Measurements from ENCODE around the gene NECTIN4. TPM values are rescaled to one million over a fixed set of nuclear protein-coding genes. Genes with fewer than 3 reads are reported as not detected.

The NECTIN4 gene
- polyA plus RNA-seq, 3 donors = 0.07 TPM; not detected in 1

DNA sequence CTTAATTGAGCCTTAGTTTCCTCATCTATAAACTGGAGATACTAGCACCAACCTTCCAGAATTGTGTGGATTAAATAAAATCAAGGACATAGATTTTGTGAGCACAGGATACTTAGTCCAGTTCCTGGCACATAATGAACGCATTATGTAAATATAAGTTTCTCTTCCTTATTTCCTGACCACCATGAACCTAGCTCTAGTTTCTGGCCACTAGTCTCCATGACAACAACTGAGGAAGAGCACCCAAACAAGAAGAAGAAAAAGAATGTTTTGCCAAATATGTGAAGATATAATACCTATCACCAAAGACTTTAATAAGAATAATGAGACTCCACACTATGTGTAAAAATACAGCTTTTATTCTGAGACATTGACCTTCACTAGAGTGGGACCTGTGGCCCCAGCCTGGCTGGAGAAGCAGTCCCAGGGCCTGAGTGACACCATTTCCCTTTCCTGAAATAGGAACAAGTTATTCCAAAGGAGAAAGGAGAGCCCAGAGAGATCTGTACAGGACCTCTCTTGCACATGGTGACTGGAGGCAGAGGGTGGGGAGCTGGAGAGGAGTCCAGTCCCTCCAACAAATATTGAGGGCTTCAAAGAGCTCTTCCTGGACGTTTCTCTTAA lies 42.6 kb downstream of the NECTIN4 start:
- H3K9me3 ChIP-seq (replicated peaks in 1 of 2; ENCODE audit: control insufficient read depth in 1 of 2, insufficient read depth in 1 of 2, low read length in 2 of 2) = no peaks in the 10 kb centered on the region
- peaks cover 60 to 73% of the 10 kb centered on the region in 2 donors for H3K36me3 Mint-ChIP-seq
- H3K4me3 ChIP-seq (replicated peaks in 1 of 3; ENCODE audit: low read depth in 2 of 3, low read length in 3 of 3) = peak overlapping the region; percentile 81 to 96 (median 95)
- intact Hi-C loops (cut with micrococcal nuclease) = loop anchor here (1.0 to 5.0 kb wide), 3 partner anchors 20 to 91 kb away; partner anchors contain the start of gene ARHGAP30 (in 1 of the 2)
- no CpG with 5 or more reads among the region's 2 CpGs for whole genome bisulfite sequencing (ENCODE audit: insufficient coverage)
- peak overlapping the region; percentile 88 to 99 for H3K27ac ChIP-seq (ENCODE audit: low read depth in 1 of 2, low read length in 2 of 2)
- peak overlapping the region; percentile 61 for H2AFZ ChIP-seq (ENCODE audit: insufficient read depth, low read depth, low read length, poor library complexity, severe bottlenecking)
- H3K9me3 Mint-ChIP-seq = no peaks in the 10 kb centered on the region
- peaks cover 71% of the 10 kb centered on the region for H3K4me1 Mint-ChIP-seq
- no peaks in the 10 kb centered on the region for H3K27me3 Mint-ChIP-seq (ENCODE audit: low read depth in 3 of 3)
- peak; percentile 78 to 91 (median 88) for DNase-seq
- H3K4me1 ChIP-seq (ENCODE audit: control insufficient read depth in 1 of 2, insufficient read depth in 2 of 2, low read length in 2 of 2) = peaks cover 50 to 70% of the 10 kb centered on the region in 2 donors
- TF ChIP-seq, protein P1, sequence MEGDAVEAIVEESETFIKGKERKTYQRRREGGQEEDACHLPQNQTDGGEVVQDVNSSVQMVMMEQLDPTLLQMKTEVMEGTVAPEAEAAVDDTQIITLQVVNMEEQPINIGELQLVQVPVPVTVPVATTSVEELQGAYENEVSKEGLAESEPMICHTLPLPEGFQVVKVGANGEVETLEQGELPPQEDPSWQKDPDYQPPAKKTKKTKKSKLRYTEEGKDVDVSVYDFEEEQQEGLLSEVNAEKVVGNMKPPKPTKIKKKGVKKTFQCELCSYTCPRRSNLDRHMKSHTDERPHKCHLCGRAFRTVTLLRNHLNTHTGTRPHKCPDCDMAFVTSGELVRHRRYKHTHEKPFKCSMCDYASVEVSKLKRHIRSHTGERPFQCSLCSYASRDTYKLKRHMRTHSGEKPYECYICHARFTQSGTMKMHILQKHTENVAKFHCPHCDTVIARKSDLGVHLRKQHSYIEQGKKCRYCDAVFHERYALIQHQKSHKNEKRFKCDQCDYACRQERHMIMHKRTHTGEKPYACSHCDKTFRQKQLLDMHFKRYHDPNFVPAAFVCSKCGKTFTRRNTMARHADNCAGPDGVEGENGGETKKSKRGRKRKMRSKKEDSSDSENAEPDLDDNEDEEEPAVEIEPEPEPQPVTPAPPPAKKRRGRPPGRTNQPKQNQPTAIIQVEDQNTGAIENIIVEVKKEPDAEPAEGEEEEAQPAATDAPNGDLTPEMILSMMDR (IDR thresholded peaks at IDR 0.05) = no peak
- H3K4me3 Mint-ChIP-seq = peak overlapping the region; percentile 99
- peaks cover 64% of the 10 kb centered on the region for H3K79me2 ChIP-seq (ENCODE audit: insufficient read depth, low read length)
- H3K36me3 ChIP-seq (replicated peaks in 1 of 2; ENCODE audit: control insufficient read depth in 1 of 2, insufficient read depth in 2 of 2, low read length in 2 of 2) = peaks cover 57 to 65% of the 10 kb centered on the region in 2 donors
- H3K4me2 ChIP-seq (replicated peaks; ENCODE audit: extremely low read depth, low read length, poor library complexity, severe bottlenecking) = peak overlapping the region; percentile 96
- H3K27ac Mint-ChIP-seq = peak overlapping the region; percentile 99 to 100 (median 100)
- H3K27me3 ChIP-seq (ENCODE audit: control insufficient read depth in 2 of 2, insufficient read depth in 2 of 2, low read length in 2 of 2) = no peaks in the 10 kb centered on the region
- peaks cover 45% of the 10 kb centered on the region for H4K20me1 ChIP-seq (ENCODE audit: insufficient read depth, low read length)
- H3K9ac ChIP-seq (ENCODE audit: insufficient read depth, low read length, poor library complexity, severe bottlenecking) = peak overlapping the region; percentile 84

DNA sequence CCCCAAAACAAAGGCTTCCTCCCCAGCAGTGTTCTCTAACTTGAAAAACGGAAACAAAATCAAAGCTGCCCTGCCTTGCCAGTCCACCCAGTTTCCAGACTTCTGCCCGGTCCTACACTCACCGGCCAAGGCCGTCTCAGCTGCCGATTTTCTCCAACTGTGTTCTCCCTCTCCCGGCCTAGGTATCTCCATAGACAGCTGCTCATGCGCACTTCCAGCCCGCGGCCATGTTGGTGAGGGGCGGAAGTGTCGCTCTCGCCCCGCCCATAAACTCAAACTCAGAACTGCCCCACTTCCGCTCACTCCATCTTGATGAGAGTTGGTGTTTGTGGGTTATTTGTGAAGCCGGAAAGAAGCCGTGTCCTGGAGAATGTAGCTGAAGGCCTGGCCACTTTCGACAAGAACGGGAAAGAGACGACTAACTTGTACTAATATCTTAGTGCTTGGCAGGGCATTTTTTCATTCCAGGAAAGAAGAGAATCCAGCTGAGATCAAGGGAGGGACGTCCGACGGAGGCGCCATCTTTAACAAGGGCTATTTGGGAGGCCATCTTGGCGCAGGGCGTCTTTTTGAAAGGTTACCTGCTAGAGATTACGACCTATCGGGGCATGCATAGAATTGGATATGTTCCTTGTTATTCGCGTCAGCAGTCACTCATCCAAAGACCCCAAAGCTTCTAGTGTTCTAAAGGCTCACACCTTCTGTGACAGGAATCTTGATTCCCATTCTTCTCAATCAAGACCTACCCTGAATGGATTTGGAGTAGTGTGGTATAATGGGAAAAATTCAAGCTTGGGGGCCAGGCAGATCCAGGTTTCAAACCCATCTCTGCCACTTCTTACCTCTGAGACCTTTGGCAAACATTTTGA lies 43.4 kb downstream of the NECTIN4 start, which contains the start of gene USF1:
TSS of gene USF1 (minus strand) at position 242 of the 869 bp plus-strand sequence. CDS start 2,702 bp downstream, outside the sequence.
- Histone ChIP-seq H3K4me1 (ENCODE audit: control insufficient read depth in 1 of 2, insufficient read depth in 2 of 2, low read length in 2 of 2) (peaks cover 50 to 63% of the 10 kb centered on the region in 2 donors), H3K4me2 (replicated peaks; ENCODE audit: extremely low read depth, low read length, poor library complexity, severe bottlenecking) (peak within 1 kb of the TSS; percentile 96), H4K20me1 (ENCODE audit: insufficient read depth, low read length) (peaks cover 45% of the 10 kb centered on the region), H3K27me3 (ENCODE audit: control insufficient read depth in 2 of 2, insufficient read depth in 2 of 2, low read length in 2 of 2) (no peaks in the 10 kb centered on the region), H3K4me3 (replicated peaks in 1 of 3; ENCODE audit: low read depth in 2 of 3, low read length in 3 of 3) (peak within 1 kb of the TSS; percentile 81 to 96 (median 95)), H3K27ac (ENCODE audit: low read depth in 1 of 2, low read length in 2 of 2) (peak within 1 kb of the TSS; percentile 88 to 99), H3K36me3 (replicated peaks in 1 of 2; ENCODE audit: control insufficient read depth in 1 of 2, insufficient read depth in 2 of 2, low read length in 2 of 2) (peaks cover 57 to 65% of the 10 kb centered on the region in 2 donors), H2AFZ (ENCODE audit: insufficient read depth, low read depth, low read length, poor library complexity, severe bottlenecking) (peak within 1 kb of the TSS; percentile 61), H3K9me3 (replicated peaks in 1 of 2; ENCODE audit: control insufficient read depth in 1 of 2, insufficient read depth in 1 of 2, low read length in 2 of 2) (no peaks in the 10 kb centered on the region), H3K79me2 (ENCODE audit: insufficient read depth, low read length) (peaks cover 57% of the 10 kb centered on the region), H3K9ac (ENCODE audit: insufficient read depth, low read length, poor library complexity, severe bottlenecking) (peak within 1 kb of the TSS; percentile 84)
- H3K27ac Mint-ChIP-seq = peak within 1 kb of the TSS; percentile 99 to 100 (median 100)
- intact Hi-C loops (cut with micrococcal nuclease) = loop anchor here in 1 of 2 donors (2.0 to 5.0 kb wide), 2 partner anchors 23 to 91 kb away; partner anchors contain the start of gene ARHGAP30
- H3K4me3 Mint-ChIP-seq = peak within 1 kb of the TSS; percentile 99
- TF ChIP-seq, protein P1 (IDR thresholded peaks at IDR 0.05) = no peak
- no peaks in the 10 kb centered on the region for H3K9me3 Mint-ChIP-seq
- 4% methylated on average over 7 of the region's 29 CpGs for WGBS (ENCODE audit: insufficient coverage)
- H3K36me3 Mint-ChIP-seq = peaks cover 61 to 73% of the 10 kb centered on the region in 2 donors
- no peaks in the 10 kb centered on the region for H3K27me3 Mint-ChIP-seq (ENCODE audit: low read depth in 3 of 3)
- H3K4me1 Mint-ChIP-seq = peaks cover 71% of the 10 kb centered on the region
- DNase-seq = peak; percentile 95 to 96 (median 96)

Measured in CD14-positive monocyte (primary cell).